HG03064 (cell line): ENCODE measurements around the gene FCRL2.

Experiments used
- ATAC-seq: cut with Tn5 transposase; IDR thresholded peaks from one replicate; pipeline ENCODE4 v1.9.1; 2021; ENCODE audit warnings: low read depth; ENCODE audit not compliant: unreplicated experiment

Gene FCRL2, protein sequence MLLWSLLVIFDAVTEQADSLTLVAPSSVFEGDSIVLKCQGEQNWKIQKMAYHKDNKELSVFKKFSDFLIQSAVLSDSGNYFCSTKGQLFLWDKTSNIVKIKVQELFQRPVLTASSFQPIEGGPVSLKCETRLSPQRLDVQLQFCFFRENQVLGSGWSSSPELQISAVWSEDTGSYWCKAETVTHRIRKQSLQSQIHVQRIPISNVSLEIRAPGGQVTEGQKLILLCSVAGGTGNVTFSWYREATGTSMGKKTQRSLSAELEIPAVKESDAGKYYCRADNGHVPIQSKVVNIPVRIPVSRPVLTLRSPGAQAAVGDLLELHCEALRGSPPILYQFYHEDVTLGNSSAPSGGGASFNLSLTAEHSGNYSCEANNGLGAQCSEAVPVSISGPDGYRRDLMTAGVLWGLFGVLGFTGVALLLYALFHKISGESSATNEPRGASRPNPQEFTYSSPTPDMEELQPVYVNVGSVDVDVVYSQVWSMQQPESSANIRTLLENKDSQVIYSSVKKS

DNA sequence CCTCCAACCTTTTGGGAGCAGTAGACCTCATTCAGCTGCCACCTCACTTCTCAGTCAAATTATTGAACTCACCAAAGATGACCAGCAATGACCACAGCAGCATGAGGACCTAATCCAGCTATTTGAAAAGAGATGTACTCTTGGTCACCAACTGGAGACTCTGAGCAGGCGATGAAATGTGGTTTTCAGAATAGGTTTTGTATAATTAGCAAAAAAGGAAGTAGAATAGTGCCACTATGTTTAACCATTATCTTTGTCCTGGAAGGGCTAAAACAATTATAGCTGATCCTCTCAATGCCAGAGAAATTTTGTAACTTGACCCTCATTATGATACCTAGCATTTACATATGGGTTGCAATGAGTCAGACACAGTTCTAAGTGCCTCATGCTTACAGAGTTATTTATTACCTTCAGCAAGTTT, at the start of gene FCRL2:
Gene FCRL2, minus strand, starts transcription at position 162 of the 421 bp plus-strand sequence. Its CDS starts 59 bp downstream, at position 103.
- no peak for ATAC-seq

DNA sequence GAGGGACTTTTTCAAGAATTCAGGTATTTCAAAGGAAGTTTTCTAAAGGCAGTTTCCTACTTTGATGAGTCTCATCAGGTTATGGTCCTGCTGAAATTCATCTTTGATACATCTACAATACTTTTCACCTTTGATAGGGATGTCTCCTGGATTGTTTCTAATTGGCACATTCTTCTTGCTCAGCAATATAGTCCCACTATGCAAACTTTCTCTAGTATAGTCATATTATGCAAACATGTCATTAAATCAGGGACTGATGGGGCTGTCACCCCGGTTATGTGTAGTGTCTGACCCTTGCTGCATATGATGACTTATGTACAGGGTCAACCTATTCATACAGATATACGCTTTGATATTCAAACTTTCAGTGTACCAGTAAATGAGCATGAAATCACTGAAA, 43.4 kb upstream of the FCRL2 start:
- no peak for ATAC-seq

DNA sequence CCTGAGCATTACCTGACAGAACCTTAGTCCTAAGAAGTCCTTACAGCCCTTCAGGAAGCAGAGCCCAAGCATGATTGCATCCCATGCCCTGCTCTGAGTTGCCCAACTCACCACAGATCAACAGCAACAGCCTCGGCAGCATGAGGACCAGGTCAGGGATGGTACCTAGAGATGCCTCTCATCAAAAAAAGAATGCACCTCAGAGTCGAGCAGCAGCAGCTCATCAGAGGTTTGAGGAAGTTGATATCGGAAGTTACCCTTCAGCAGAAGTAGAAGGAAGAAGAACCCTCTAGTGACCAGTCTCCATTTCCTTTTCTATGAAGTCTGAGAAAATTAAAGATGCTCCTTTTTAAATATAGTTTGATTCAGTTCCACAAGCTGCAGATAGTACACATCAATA, 43.0 kb upstream of the FCRL2 start, which contains the start of gene FCRL1:
Gene FCRL1, minus strand, starts transcription at position 225 of the 400 bp plus-strand sequence. Its CDS starts 83 bp downstream, at position 142.
- ATAC-seq = no peak

DNA sequence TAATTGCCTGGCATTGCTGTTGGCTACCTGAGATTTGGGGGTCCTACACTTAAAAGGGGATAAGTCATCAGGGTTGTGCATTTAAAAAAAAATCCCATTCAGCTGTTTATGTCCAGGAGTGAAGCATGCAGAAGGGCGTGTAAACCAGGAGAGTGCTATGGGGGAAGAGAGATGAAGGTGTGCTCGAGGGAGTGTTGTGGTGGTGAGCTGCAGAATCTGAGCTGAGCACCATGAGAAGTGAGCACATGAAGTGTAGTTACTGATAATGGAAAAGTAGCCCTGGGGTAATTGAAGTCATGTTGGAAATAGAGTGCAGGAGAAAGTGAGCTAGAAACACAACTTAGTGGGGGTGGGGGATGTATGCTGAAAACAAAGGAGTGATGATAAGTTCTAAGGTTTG, 42.3 kb upstream of the FCRL2 start:
- ATAC-seq = no peak

DNA sequence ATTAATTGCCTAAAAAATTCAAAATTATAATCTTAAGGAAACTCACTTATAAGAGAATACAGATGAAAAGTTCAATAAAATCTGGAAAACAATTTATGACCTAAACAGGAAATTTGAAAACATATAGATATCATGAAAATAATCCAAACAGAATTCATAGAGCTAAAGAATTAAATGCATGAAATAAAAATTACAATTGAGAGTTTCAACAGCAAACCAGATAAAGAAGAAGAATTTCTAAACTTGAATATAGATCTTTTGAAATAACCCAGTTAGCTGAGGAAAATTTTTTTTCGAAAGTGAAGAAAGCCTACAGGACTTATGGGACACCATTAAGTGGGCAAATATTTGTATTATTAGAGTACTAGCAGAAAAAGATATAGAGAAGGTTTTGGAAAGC, 36.3 kb upstream of the FCRL2 start:
- no peak for ATAC-seq

DNA sequence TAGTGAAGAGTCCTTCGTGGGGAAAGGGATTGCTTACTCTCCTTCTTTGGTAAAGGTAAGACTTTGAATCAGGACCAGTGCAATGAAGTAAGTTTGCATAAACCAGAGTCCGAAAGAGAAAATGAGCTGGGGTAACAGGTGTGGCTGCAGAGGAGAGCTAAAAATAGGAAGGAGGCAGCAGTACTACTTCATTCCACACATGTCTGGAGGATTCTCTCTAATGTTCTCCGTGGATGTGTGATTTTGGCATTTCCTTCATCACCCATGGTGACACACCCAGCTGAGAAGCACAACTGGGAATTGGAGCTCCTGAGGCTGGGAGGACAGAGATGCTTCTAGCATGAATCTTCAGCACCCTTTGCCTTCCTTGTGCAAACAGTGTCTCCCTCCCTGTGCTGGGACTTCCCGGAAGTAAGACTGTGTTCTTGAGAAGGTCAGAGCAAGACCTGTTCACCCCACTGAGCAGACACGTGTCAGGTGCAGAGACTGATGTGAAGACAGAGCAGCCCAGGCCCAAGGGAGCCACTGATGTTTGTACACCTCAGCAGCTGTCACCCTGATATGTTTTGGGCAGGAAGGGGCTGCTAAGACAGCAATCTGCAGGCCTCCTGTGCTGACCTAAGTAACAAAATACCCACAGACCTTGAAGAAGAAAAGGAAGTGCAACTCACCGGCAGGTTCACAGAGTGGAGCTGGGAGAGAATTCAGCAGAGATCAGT, 29.7 kb upstream of the FCRL2 start:
- ATAC-seq = peak; percentile 88

DNA sequence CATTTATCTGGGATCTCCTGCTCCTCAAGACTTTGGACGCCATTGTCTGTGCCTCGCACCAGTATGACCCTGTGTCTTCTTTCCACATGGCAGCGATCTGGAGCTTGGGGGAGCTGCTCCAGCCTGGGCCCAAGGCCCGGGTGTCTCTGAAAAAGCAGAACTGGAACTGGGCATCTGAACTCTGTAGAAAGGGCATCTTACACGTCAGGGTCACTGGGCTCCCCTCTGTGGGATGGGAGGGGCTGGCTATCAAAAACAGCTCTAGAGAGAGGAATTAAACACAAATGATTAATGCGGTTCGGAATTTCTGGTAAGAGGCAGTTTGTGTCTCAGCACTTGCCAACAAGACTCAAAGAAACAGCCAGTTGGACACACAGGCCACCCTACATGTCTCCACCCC, 26.9 kb upstream of the FCRL2 start:
- ATAC-seq = no peak

DNA sequence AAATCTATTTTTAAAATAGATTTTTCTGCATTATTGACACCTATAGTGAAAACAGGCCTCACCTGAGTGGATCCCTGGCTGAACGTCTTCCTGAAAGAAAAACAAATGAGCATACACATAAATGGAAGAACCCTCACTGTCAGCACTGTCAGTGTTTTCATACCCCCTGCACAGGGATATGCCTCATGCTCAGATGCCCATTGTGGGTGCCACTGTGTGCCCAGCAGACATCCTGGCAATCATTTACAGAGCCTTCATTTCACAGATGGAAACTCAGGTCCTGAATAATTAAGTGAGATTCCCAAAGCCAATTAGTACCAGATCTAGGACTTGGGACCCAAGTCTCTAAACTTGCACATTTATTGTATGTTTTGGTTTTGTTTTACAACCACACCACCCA, 23.1 kb upstream of the FCRL2 start:
- no peak for ATAC-seq

DNA sequence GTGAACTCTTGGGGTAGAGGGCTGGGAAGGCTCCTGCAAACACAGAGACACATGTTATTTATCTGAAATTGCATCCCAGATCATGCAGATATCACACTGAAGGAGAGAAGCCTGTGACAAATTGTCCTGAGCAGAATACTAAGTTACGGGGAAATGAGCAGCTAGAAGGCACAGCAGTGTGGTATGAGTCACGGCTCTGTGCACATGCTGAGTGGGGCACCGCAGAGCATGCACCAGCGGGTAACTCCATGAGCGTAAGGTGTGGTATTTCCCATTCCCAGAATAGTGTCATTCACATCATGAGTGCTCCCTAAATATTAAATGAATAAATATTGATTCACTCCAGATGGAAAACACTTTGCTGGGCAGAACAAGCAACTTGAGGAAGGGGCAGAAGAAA, 21.3 kb upstream of the FCRL2 start:
- ATAC-seq = no peak

DNA sequence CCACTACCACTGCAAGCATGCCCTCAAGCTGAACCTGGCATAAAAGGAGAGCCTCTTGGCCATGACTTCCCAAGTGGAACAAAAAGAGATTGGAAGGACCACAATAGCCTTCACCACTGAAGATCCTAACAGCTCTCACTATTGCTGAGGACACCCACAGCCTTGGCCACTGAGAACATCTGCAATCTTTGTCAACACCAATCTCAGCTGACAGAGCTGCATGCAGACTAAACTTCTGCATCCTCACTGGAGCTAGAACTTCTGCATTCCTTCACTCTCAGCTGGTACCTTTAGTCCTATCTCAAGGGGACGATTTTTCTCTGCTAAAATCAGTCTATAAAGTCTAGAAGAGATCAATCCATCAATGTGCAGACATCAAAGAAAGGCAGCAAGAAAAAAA, 8.3 kb upstream of the FCRL2 start:
- no peak for ATAC-seq

DNA sequence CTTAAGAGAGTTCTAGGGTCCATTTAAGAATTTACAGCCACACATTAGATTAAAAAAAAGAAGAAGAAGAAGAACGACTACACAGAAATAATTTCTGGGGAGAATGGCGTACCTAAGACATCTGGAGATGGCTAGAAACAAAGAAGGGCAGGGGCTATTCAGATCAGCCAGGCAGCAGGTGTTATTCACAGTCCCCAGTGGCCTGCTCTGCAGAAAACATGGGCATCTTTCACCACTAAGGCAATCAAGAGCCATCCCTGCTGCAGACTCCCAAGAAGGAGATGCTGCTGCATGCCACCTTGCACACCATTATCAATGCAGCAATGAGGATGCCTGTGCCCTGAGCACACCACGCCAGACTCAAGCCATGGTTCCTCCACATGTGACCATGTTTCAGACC, 7.9 kb upstream of the FCRL2 start:
- no peak for ATAC-seq

DNA sequence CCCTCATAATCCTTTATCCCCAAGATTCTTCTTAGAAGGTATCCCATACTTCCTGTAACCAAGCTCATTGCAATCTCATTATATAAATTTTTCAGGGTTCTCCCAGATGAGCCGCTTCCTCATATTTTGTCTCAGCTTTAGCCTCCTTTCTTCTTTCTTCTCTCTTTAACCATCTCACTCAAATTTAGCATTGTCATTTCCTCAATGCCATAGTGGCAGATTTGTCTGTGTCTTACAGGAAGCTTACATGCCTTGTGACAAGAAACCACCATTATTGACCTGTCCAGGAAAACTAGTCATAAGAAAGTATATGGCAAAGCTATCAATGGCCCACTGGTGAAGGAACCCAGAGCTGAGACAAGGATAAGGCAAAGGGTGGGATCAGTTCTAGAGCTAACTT, 6.0 kb upstream of the FCRL2 start:
- no peak for ATAC-seq

DNA sequence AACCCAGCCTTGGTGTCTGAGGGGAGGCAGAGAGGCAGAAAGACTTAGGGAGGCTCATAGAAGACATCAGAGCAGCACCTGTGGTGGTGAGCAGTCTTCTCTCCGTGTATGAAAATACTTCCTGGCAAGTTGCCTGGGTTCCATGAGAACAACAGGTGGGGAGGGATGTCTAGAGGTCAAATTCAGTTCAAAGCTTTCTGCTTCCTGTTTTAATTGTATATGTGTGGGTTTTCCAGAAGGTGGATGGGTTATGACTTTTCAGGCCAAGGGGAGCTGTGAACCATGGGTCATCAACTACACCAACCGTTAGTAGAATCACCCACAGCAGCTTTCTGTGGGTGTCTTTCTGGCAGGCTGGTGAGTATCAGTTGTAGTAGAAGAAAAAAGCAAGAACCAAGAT, 4.1 kb upstream of the FCRL2 start:
- ATAC-seq = no peak

DNA sequence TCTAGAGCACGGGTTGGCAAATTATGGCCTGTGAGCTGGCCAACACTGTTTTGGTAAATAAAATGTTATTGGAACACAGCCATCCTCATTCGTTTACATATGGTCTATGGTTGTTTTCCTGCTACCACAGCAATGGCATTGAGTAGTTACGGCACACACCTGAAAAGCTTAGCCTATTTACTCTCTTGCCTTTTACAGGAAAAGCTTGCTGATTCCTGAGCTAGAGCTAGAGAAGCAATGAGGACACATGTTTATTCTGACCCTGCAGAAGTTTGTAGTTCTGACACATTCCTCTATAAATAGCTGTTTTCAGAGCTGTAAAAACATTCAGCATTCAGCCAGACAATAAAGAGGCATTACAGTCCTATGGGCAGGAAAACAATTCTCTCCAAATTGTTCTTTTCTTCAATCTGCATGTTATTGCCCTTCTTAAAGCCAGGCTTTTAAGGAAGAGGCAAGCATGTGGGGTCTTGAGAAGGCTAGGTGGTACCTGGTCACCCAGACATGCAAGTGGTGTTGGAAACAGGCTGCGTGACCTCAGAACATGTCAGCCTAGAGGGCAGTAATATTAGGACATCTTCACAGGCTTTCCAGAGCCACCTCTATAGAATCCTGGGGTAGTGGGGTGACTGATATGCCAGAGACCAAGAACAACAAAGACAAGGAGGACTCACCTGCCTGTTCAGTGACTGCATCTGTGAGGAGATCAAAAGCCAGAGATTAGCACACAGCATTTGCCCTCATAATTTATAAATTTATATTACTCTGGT, 1.6 kb downstream of the FCRL2 start:
- no peak for ATAC-seq

DNA sequence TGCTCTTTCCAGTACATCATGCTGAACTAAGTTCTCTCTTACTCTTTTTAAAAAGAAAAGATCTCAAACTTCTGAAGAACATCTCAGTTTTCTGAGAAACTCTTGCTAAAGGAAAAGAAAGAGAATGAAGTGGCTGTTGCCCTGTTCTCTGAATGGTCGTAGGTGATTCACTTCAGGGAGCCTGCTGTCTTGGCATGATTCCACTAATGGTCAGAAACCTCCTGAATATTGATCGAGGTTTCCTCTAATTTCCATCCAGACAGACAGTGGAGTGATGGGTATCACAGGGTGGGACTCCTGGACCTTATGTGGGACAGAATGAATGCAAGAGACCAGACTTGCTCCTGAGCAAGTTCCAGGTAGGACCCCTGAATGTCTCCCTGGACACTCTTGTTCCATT, 2.5 kb downstream of the FCRL2 start:
- no peak for ATAC-seq

DNA sequence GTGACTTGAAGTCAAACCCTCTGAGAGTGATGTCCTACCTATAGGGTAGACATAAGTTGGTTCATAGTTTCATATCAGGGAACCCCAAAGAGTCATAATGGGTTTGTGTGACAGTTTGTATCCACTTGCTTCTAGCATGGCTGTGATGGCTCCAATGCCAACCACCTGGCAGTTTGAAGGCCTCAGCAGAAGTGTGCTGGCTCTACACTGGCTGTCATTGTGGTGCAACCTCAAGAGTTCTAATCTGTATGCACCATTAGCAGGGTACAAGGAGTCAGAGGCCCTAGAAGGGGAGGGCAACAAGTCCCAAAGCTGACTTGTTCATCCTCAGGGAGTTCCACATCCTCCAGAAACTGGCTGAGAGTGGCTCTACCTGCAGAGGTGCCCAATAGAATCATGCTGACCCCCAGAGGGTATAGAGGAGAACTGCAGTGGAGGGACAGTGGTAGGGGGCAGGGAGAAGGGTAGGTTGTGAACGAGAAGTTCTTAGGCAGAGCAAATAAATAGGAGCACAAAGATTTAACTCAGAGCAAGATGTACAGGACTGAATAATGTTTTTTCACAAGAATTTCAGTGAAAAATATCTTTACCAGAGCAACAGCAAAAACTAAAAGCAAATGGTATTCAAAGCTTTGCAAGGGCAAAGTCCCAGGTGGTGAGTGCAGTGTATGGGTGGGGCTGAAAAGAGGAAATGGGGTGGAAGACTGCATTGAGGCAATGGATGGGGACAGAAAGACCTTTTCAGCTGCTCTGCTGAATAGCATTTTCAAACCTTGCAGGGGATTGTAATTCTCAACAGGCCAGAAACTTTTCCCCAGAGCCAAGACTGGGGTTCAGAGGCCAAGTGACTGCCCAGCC, 3.2 kb downstream of the FCRL2 start:
- no peak for ATAC-seq

DNA sequence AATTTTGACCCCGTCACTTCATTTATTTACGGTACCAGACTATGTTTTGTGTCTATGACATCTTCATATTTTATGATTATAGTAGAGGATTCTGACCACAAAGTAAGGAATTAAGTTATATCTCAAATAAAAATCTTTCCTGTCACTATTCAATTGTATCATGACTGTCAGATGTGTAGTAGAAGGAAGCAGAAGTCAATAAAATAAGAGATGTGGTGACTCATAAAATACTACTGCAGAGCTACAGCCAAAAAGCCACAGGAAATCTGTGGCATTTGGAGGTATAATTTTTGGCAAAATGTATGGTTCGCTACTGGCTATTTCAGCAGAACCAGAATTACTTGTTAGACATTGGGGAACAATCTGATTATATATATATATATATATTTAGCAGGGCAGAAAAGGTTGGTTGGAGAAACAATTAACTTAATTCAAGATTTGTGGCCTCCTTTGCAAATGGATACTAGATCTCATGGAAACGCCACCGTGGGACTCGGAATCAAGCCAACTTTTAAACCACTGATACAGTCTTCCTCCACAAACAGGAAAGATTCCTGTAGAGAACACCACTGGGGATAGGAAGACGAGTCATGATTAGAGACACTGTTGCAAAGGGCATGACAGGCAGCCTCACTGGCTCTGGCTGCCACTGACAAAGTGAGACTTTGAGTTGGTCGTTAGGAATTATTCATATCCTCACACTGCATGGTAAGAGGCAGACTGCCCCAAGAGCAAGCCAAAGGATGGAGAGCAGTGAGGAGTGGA, 5.1 kb downstream of the FCRL2 start:
- ATAC-seq = no peak

DNA sequence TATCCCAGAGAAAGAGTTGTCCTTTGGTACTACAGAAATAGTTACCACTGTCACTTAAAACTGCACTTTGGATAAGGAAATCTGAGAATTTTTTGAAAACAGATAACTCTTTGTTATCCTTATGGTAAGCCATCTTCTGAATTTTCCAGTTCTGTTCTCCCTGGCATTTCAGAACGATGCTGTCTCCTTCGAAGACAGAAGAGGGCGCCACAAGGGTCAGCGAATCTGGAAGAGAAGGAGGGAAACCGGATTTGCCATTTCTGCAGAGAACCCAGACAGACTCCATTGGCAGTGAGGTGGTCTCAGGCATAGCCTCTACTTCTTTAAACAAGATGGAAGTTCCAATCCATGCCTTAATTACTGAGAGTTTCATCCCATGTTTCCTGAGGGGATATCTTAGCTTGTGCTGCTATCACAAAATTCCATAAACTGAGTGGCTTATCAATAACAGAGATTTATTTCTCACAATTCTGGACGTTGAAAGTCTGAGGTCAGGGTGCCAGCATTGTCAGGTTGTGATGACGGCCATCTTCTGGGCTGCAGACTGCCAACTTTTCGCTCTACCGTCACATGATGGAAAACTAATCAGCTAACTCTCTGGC, 6.4 kb downstream of the FCRL2 start:
- ATAC-seq = no peak

DNA sequence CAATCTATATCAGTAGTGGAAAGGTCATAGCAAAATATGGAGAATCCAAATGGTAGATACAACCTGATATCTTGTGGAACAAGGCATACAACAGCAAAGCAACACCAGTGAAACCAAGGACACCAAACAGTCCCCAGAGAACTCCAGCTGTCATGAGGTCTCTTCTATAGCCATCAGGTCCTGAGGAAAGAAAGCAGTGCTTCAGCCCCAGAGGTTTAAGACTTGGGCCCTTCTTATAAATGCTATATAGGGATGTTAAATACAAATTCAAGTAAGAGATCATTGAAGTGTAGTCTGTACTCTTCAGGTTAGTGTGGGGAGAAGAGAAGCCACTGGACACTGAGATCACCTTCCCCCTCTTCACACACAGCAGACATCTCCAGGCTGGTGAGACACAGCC, 10.1 kb downstream of the FCRL2 start:
- ATAC-seq = no peak
